AG08396 (cell line): ENCODE results near the gene PRRX2.

Source experiments
- DNase-seq: peaks from one replicate; pipeline ENCODE4 v3.0.0; 2012; ENCODE audit warnings: low spot score, mixed read lengths

The PRRX2 gene

GRCh38 chr9:129761293-129761900 lies 96.0 kb downstream of the PRRX2 start:
- DNase-seq, result peak; percentile 68

- peak; percentile 39 for DNase-seq
Measured at GRCh38 chr9:129761901-129762369, 96.5 kb downstream of the PRRX2 start.

- peak; percentile 57 for DNase-seq
Measured at GRCh38 chr9:129762370-129762984, 97.0 kb downstream of the PRRX2 start.

GRCh38 chr9:129762985-129763926 lies 97.8 kb downstream of the PRRX2 start:
- DNase-seq, result no peak

GRCh38 chr9:129765764-129766317 lies 100.4 kb downstream of the PRRX2 start:
- no peak for DNase-seq

GRCh38 chr9:129768486-129768885 lies 103.0 kb downstream of the PRRX2 start:
- DNase-seq, result no peak

GRCh38 chr9:129769669-129770068 lies 104.2 kb downstream of the PRRX2 start:
- no peak for DNase-seq

- DNase-seq, result no peak
Measured at GRCh38 chr9:129770741-129771140, 105.3 kb downstream of the PRRX2 start.
